Measurements from ENCODE around the gene PNMT. TPM values are rescaled to one million over a fixed set of nuclear protein-coding genes. Genes with fewer than 3 reads are reported as not detected.
A peak's percentile ranks its signal among the peaks of the same experiment; 100 is the strongest.
"Not testable (repeated sequence)": the region's sequence is repeated elsewhere in the genome, so short reads cannot be mapped to it uniquely, and the experiment has no call there.

PNMT gene
- total RNA-seq, 4 donors from 2014 or later = 1.4 to 28.1 (median 1.8) TPM

GRCh38 chr17:39696731-39697130 lies 28.5 kb downstream of the PNMT start:
- TF ChIP-seq POLR2A (IDR thresholded peaks at IDR 0.05) = no peak
- TF ChIP-seq CTCF (IDR thresholded peaks at IDR 0.05) = no peak
- Histone ChIP-seq H3K27ac (no peak overlapping the region), H3K4me1 (peaks cover 0 to 15% (median 0%) of the 10 kb centered on the region in 4 donors), H3K27me3 (no peaks in the 10 kb centered on the region), H3K9me3 (no peaks in the 10 kb centered on the region), H3K4me3 (no peak overlapping the region), H3K36me3 (no peaks in the 10 kb centered on the region)
- DNase-seq = no peak

- TF ChIP-seq POLR2A (IDR thresholded peaks at IDR 0.05) (no peak), CTCF (IDR thresholded peaks at IDR 0.05) (no peak)
- Histone ChIP-seq H3K4me3 (no peak overlapping the region), H3K27ac (no peak overlapping the region), H3K36me3 (no peaks in the 10 kb centered on the region), H3K27me3 (no peaks in the 10 kb centered on the region), H3K4me1 (peaks cover 0 to 27% (median under 1%) of the 10 kb centered on the region in 4 donors), H3K9me3 (no peaks in the 10 kb centered on the region)
- DNase-seq = no peak
Measured at GRCh38 chr17:39697961-39698360, 29.7 kb downstream of the PNMT start.

GRCh38 chr17:39699157-39699817 lies 31.0 kb downstream of the PNMT start:
- not testable (repeated sequence) for H3K36me3 ChIP-seq, DNase-seq, H3K9me3 ChIP-seq, H3K27me3 ChIP-seq
- Histone ChIP-seq H3K4me3 (peak overlapping the region; percentile 40 to 88 (median 68)), H3K27ac (peak overlapping the region; percentile 65 to 96 (median 92)), H3K4me1 (peaks cover 0 to 40% (median 1%) of the 10 kb centered on the region in 4 donors)

GRCh38 chr17:39699818-39700147 lies 31.5 kb downstream of the PNMT start, which contains the start of gene ERBB2:
Gene ERBB2 (plus strand): TSS chr17:39700064. CDS start chr17:39700239, 175 bp downstream.
- DNase-seq = peak in 2 of 3 donors; percentile 81 to 86
- Histone ChIP-seq H3K4me1 (peaks cover 0 to 43% (median 3%) of the 10 kb centered on the region in 4 donors), H3K36me3 (no peaks in the 10 kb centered on the region), H3K27me3 (no peaks in the 10 kb centered on the region), H3K27ac (peak within 1 kb of the TSS; percentile 65 to 96 (median 92)), H3K4me3 (peak within 1 kb of the TSS; percentile 40 to 88 (median 68)), H3K9me3 (no peaks in the 10 kb centered on the region)
- peak in 1 of 6 experiments; percentile 7 for TF ChIP-seq CTCF (IDR thresholded peaks at IDR 0.05)
- peak; percentile 86 to 90 for TF ChIP-seq POLR2A (IDR thresholded peaks at IDR 0.05)

- H3K27ac ChIP-seq = peak overlapping the region; percentile 65 to 96 (median 92)
- H3K4me1 ChIP-seq = peaks cover 0 to 45% (median 5%) of the 10 kb centered on the region in 4 donors
- TF ChIP-seq CTCF (IDR thresholded peaks at IDR 0.05) (no peak), POLR2A (IDR thresholded peaks at IDR 0.05) (no peak)
- H3K27me3 ChIP-seq = no peaks in the 10 kb centered on the region
- peak in 1 of 3 donors; percentile 69 for DNase-seq
- H3K9me3 ChIP-seq = no peaks in the 10 kb centered on the region
- H3K4me3 ChIP-seq = peak overlapping the region; percentile 40 to 88 (median 68)
- no peaks in the 10 kb centered on the region for H3K36me3 ChIP-seq
Measured at GRCh38 chr17:39700148-39700987, 32.1 kb downstream of the PNMT start.
